HFFc6 (cell line): ENCODE data around the gene STPG1. TPM values are rescaled to one million over a fixed set of nuclear protein-coding genes. Genes with fewer than 3 reads are reported as not detected.

Source experiments
- DNase-seq: peaks from one replicate; pipeline ENCODE4 v3.0.0-alpha.2; 2018
- H3K27ac Mint-ChIP-seq: 2 replicates; pipeline ENCODE4 v1.8.0; 2020; ENCODE audit warnings: mild to moderate bottlenecking, mixed read lengths
- H3K27me3 Mint-ChIP-seq: 2 replicates; pipeline ENCODE4 v1.8.0; 2021; ENCODE audit warnings: mild to moderate bottlenecking, moderate library complexity, mixed read lengths; ENCODE audit not compliant: insufficient read depth
- H3K36me3 Mint-ChIP-seq: 2 replicates; pipeline ENCODE4 v1.8.0; 2021; ENCODE audit warnings: low read depth, mixed read lengths
- H3K4me1 Mint-ChIP-seq: 2 replicates; pipeline ENCODE4 v1.8.0; 2020; ENCODE audit warnings: low read depth, mixed read lengths
- H3K4me3 Mint-ChIP-seq: 2 replicates; pipeline ENCODE4 v1.8.0; 2020; ENCODE audit warnings: mild to moderate bottlenecking, moderate library complexity, mixed read lengths
- H3K9me3 Mint-ChIP-seq: 2 replicates; pipeline ENCODE4 v1.8.0; 2020; ENCODE audit warnings: mild to moderate bottlenecking, mixed read lengths
- CTCF ChIP-seq: fragments of 200-600 bp; sonication (generic); IDR thresholded peaks from 2 replicates; pipeline ENCODE4 v1.5.0; 2021; ENCODE audit warnings: antibody characterized with exemption, mild to moderate bottlenecking
- total RNA-seq, 6 experiments: library from RNA; stranded (reverse); fragmentation: NEBNext Ultra II Directional; extraction: Animal tissue kit (Norgen Biotek cat#: 25700); gene quantifications; 2 replicates in 1 of 6; 3 replicates in 5 of 6; pipeline ENCODE4 v1.2.3, GENCODE V29; 2021

STPG1 gene
- total RNA-seq, 6 experiments from 2014 or later, result 8.8 to 13.0 (median 11.0) TPM

- TF ChIP-seq CTCF, result no peak
- H3K9me3 Mint-ChIP-seq, result no peaks in the 10 kb centered on the region
- peaks cover 22% of the 10 kb centered on the region for H3K36me3 Mint-ChIP-seq
- H3K4me1 Mint-ChIP-seq, result peaks cover 46% of the 10 kb centered on the region
- no peak for DNase-seq
- peaks cover 10% of the 10 kb centered on the region for H3K27me3 Mint-ChIP-seq
- no peak overlapping the region for H3K4me3 Mint-ChIP-seq
- no peak overlapping the region for H3K27ac Mint-ChIP-seq
Measured at GRCh38 chr1:24366707-24367106, 46.9 kb downstream of the STPG1 start.

DNA sequence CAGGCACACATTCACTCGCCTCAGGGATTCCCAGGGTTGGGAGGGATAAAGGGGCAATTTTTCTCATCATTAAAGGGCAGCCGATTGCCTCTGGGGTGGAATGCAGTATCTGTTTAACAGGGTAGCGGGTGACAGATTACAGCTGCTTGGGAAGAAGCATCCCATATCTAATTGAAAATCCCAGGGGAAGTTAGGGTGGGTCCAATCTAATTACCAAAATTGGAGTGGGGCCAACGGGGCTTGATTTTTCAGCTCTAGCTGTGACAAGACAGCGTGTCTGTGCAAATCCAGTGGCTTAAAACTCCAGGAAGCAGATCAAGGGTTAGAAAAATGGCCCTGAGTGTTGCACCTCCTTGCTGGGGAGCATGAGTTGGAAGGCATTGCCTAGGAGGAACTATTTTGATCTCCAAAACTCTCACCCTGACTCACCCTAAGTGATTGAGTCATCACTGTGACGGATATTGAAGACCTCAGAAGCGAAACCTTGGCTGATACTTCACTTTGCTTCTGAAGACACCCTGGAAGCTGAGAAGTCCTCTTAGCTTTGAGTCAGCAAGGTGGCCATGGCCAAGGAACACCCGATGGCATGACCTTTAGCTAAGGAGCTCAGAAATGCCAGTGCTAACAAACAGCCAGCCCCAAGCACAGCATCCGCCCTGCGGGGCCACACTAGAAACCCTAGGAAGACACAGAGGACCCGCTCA, 48.5 kb downstream of the STPG1 start:
- H3K36me3 Mint-ChIP-seq, result peaks cover 28% of the 10 kb centered on the region
- H3K4me1 Mint-ChIP-seq, result peaks cover 46% of the 10 kb centered on the region
- peak overlapping the region; percentile 49 for H3K4me3 Mint-ChIP-seq
- H3K9me3 Mint-ChIP-seq, result no peaks in the 10 kb centered on the region
- peak; percentile 91 for DNase-seq
- peak overlapping the region; percentile 85 for H3K27ac Mint-ChIP-seq
- peaks cover 11% of the 10 kb centered on the region for H3K27me3 Mint-ChIP-seq
- no peak for TF ChIP-seq CTCF

- Mint-ChIP-seq H3K27ac (peak overlapping the region; percentile 85), H3K36me3 (peaks cover 28% of the 10 kb centered on the region), H3K4me1 (peaks cover 46% of the 10 kb centered on the region), H3K9me3 (no peaks in the 10 kb centered on the region), H3K4me3 (peak overlapping the region; percentile 48), H3K27me3 (peaks cover 11% of the 10 kb centered on the region)
- TF ChIP-seq CTCF, result no peak
- peak; percentile 20 for DNase-seq
Measured at GRCh38 chr1:24364605-24364974, 49.0 kb downstream of the STPG1 start.

- no peaks in the 10 kb centered on the region for H3K9me3 Mint-ChIP-seq
- H3K4me3 Mint-ChIP-seq, result no peak overlapping the region
- H3K27ac Mint-ChIP-seq, result no peak overlapping the region
- H3K27me3 Mint-ChIP-seq, result peaks cover 11% of the 10 kb centered on the region
- no peak for DNase-seq
- H3K4me1 Mint-ChIP-seq, result peaks cover 46% of the 10 kb centered on the region
- H3K36me3 Mint-ChIP-seq, result peaks cover 28% of the 10 kb centered on the region
- TF ChIP-seq CTCF, result no peak
Measured at GRCh38 chr1:24363994-24364393, 49.6 kb downstream of the STPG1 start.

DNA sequence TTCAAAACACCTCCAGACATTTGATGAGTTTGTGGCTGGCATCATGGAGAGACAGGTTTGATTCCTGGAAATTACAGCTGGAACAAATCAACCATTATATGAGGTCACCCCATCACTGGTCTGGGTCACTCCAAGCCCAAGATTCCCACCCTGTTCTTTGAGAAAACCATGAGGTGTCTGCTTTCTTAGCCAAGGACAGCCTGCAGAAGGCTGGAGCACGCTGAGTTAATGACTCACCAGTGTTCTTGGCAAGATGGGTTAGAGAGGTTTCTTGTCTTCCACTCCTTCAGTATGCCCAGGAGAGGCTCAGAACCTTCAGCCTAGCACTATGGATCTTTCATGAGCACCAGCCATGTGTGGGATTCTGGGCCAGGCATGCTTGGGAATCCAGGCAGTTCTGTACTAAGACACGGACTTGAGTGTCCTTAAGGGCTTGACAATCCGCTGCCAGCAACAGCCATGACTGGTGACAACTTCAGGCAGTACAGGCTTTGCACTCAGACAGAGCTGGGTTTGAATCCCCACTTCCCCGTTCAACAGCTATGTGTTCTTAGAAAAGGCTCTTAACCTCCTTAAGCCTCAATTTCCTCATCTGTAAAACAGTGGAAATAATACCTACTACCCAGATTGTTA, 50.5 kb downstream of the STPG1 start:
- Mint-ChIP-seq H3K27me3 (peaks cover 11% of the 10 kb centered on the region), H3K4me1 (peaks cover 46% of the 10 kb centered on the region), H3K9me3 (no peaks in the 10 kb centered on the region), H3K27ac (peak overlapping the region; percentile 47; the same call in 1 of the 2 replicates), H3K4me3 (no peak overlapping the region), H3K36me3 (peaks cover 28% of the 10 kb centered on the region)
- no peak for TF ChIP-seq CTCF
- DNase-seq, result peak; percentile 86
